Measurements from ENCODE around the gene RAET1G. TPM values are rescaled to one million over a fixed set of nuclear protein-coding genes. Genes with fewer than 3 reads are reported as not detected.

The RAET1G gene
- total RNA-seq, 1 donor, result 1.8 TPM

GRCh38 chr6:149884215-149884614 is 38.7 kb downstream of the RAET1G start:
- no peak overlapping the region for H3K4me3 ChIP-seq (ENCODE audit: insufficient read depth, low read length)
- no peak for DNase-seq (ENCODE audit: insufficient read length, low spot score, missing footprints)
- no peak overlapping the region for H2AFZ ChIP-seq (ENCODE audit: low read length)
- no peaks in the 10 kb centered on the region for H3K9me3 ChIP-seq (ENCODE audit: low read depth, low read length)
- no peak overlapping the region for H3K27ac ChIP-seq (ENCODE audit: low read depth, low read length)
- H3K36me3 ChIP-seq (ENCODE audit: insufficient read depth, low read length), result no peaks in the 10 kb centered on the region
- H3K4me1 ChIP-seq (ENCODE audit: insufficient read depth, low read length), result peaks cover 19% of the 10 kb centered on the region
- peaks cover 9% of the 10 kb centered on the region for H3K27me3 ChIP-seq (ENCODE audit: insufficient read depth, low read length)
- no peaks in the 10 kb centered on the region for H3K79me2 ChIP-seq (ENCODE audit: insufficient read depth, low read length)
- no peak overlapping the region for H3K4me2 ChIP-seq (ENCODE audit: insufficient read depth, low read length)
- no peak for TF ChIP-seq CTCF (IDR thresholded peaks at IDR 0.05; ENCODE audit: extremely low read depth, low read depth, low read length)
- no peaks in the 10 kb centered on the region for H4K20me1 ChIP-seq (ENCODE audit: insufficient read depth, low read length)

GRCh38 chr6:149881860-149882259 is 41.1 kb downstream of the RAET1G start:
- no peak for TF ChIP-seq CTCF (IDR thresholded peaks at IDR 0.05; ENCODE audit: extremely low read depth, low read depth, low read length)
- no peak overlapping the region for H2AFZ ChIP-seq (ENCODE audit: low read length)
- no peaks in the 10 kb centered on the region for H3K4me1 ChIP-seq (ENCODE audit: insufficient read depth, low read length)
- H3K4me3 ChIP-seq (ENCODE audit: insufficient read depth, low read length), result no peak overlapping the region
- H3K9me3 ChIP-seq (ENCODE audit: low read depth, low read length), result no peaks in the 10 kb centered on the region
- peaks cover 9% of the 10 kb centered on the region for H3K27me3 ChIP-seq (ENCODE audit: insufficient read depth, low read length)
- no peak overlapping the region for H3K4me2 ChIP-seq (ENCODE audit: insufficient read depth, low read length)
- H3K36me3 ChIP-seq (ENCODE audit: insufficient read depth, low read length), result no peaks in the 10 kb centered on the region
- no peak for DNase-seq (ENCODE audit: insufficient read length, low spot score, missing footprints)
- H3K79me2 ChIP-seq (ENCODE audit: insufficient read depth, low read length), result no peaks in the 10 kb centered on the region
- no peak overlapping the region for H3K27ac ChIP-seq (ENCODE audit: low read depth, low read length)
- no peaks in the 10 kb centered on the region for H4K20me1 ChIP-seq (ENCODE audit: insufficient read depth, low read length)

GRCh38 chr6:149881066-149881766 is 41.7 kb downstream of the RAET1G start:
- no peaks in the 10 kb centered on the region for H4K20me1 ChIP-seq (ENCODE audit: insufficient read depth, low read length)
- no peaks in the 10 kb centered on the region for H3K4me1 ChIP-seq (ENCODE audit: insufficient read depth, low read length)
- no peaks in the 10 kb centered on the region for H3K79me2 ChIP-seq (ENCODE audit: insufficient read depth, low read length)
- H3K4me3 ChIP-seq (ENCODE audit: insufficient read depth, low read length), result no peak overlapping the region
- TF ChIP-seq CTCF (IDR thresholded peaks at IDR 0.05; ENCODE audit: extremely low read depth, low read depth, low read length), result no peak
- no peak overlapping the region for H3K27ac ChIP-seq (ENCODE audit: low read depth, low read length)
- H3K4me2 ChIP-seq (ENCODE audit: insufficient read depth, low read length), result no peak overlapping the region
- H3K36me3 ChIP-seq (ENCODE audit: insufficient read depth, low read length), result no peaks in the 10 kb centered on the region
- H3K9me3 ChIP-seq (ENCODE audit: low read depth, low read length), result no peaks in the 10 kb centered on the region
- H2AFZ ChIP-seq (ENCODE audit: low read length), result no peak overlapping the region
- peaks cover 9% of the 10 kb centered on the region for H3K27me3 ChIP-seq (ENCODE audit: insufficient read depth, low read length)
- DNase-seq (ENCODE audit: insufficient read length, low spot score, missing footprints), result no peak

- Histone ChIP-seq H4K20me1 (ENCODE audit: insufficient read depth, low read length) (no peaks in the 10 kb centered on the region), H3K27me3 (ENCODE audit: insufficient read depth, low read length) (peaks cover 9% of the 10 kb centered on the region), H3K4me1 (ENCODE audit: insufficient read depth, low read length) (no peaks in the 10 kb centered on the region), H2AFZ (ENCODE audit: low read length) (no peak overlapping the region), H3K36me3 (ENCODE audit: insufficient read depth, low read length) (no peaks in the 10 kb centered on the region), H3K27ac (ENCODE audit: low read depth, low read length) (no peak overlapping the region), H3K4me3 (ENCODE audit: insufficient read depth, low read length) (no peak overlapping the region), H3K4me2 (ENCODE audit: insufficient read depth, low read length) (no peak overlapping the region), H3K79me2 (ENCODE audit: insufficient read depth, low read length) (no peaks in the 10 kb centered on the region), H3K9me3 (ENCODE audit: low read depth, low read length) (no peaks in the 10 kb centered on the region)
- no peak for DNase-seq (ENCODE audit: insufficient read length, low spot score, missing footprints)
- TF ChIP-seq CTCF (IDR thresholded peaks at IDR 0.05; ENCODE audit: extremely low read depth, low read depth, low read length), result no peak
Observed at GRCh38 chr6:149877659-149878058, 45.3 kb downstream of the RAET1G start.

Data from osteoblast (primary cell).